SK-N-SH (cell line): ENCODE results near the gene HHLA2.

Experiments used
- CTCF ChIP-seq: fragments of 200-600 bp; sonication (generic); IDR thresholded peaks from 2 replicates; pipeline ENCODE4 v1.6.1; 2017; ENCODE audit warnings: antibody characterized with exemption, mild to moderate bottlenecking, moderate library complexity
- ELF1 ChIP-seq: IDR thresholded peaks from 2 replicates; pipeline ENCODE4 v1.4.0; 2012
- EP300 ChIP-seq, 2 experiments: IDR thresholded peaks; 2 replicates each; pipeline versions ENCODE4 v1.4.0 to v1.6.1; 2012; ENCODE audit warnings: borderline replicate concordance in 1 of 2, low read depth in 1 of 2, low read length in 1 of 2
- EZH2phosphoT487 ChIP-seq: fragments of 200-600 bp; sonication (generic); IDR thresholded peaks from 2 replicates; pipeline ENCODE4 v1.6.1; 2017; ENCODE audit warnings: low read depth, mixed run types, mild to moderate bottlenecking, antibody characterized with exemption, moderate library complexity, borderline replicate concordance
- FOSL2 ChIP-seq: IDR thresholded peaks from 2 replicates; pipeline ENCODE4 v1.4.0; 2012; ENCODE audit warnings: low read depth, mild to moderate bottlenecking, moderate library complexity, borderline replicate concordance
- GABPA ChIP-seq: IDR thresholded peaks from 2 replicates; pipeline ENCODE4 v1.4.0; 2012; ENCODE audit warnings: low read depth, mild to moderate bottlenecking
- POLR2AphosphoS5 ChIP-seq: IDR thresholded peaks from 2 replicates; pipeline ENCODE4 v1.6.1; 2012; ENCODE audit warnings: low read depth, low read length
- RAD21 ChIP-seq: IDR thresholded peaks from 2 replicates; pipeline ENCODE4 v1.6.1; 2012; ENCODE audit warnings: mild to moderate bottlenecking, low read length
- SMC3 ChIP-seq: IDR thresholded peaks from 2 replicates; pipeline ENCODE4 v1.6.1; 2012; ENCODE audit warnings: low read depth, low read length, improper control_type of control experiment
- TAF1 ChIP-seq: IDR thresholded peaks from 2 replicates; pipeline ENCODE4 v1.6.1; 2012; ENCODE audit warnings: low read depth, mild to moderate bottlenecking, low read length, moderate library complexity, borderline replicate concordance
- TCF12 ChIP-seq: IDR thresholded peaks from 2 replicates; pipeline ENCODE4 v1.4.0; 2012
- YY1 ChIP-seq: IDR thresholded peaks from 2 replicates; pipeline ENCODE4 v1.4.0; 2012; ENCODE audit warnings: low read depth, mild to moderate bottlenecking

DNA sequence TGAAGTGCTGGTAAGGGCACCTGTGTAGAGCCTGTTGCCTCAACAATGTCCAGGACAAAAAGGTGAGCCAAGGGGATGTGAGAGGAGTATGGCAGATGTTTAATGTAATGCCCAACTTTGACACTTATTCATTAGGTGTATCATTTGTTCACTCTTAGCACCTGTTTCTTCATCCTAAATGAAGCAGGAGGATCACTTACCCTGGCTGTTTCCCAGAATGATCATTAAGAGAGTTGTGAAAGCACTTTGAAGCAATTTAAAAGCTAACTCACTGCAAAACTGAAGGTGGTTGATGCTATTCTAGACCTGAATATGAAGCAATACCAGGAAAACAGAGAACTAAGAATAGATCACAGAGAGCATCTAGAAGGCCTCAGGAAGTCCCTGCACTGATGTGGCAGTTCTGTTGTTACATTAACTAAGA lies 3.4 kb upstream of the HHLA2 start:
- no peak for TF ChIP-seq RAD21
- no peak for TF ChIP-seq EP300 (IDR thresholded peaks at IDR 0.05; ENCODE audit: borderline replicate concordance in 1 of 2, low read depth in 1 of 2, low read length in 1 of 2)
- no peak for TF ChIP-seq EZH2phosphoT487
- TF ChIP-seq CTCF: no peak
- no peak for TF ChIP-seq POLR2AphosphoS5
- TF ChIP-seq SMC3: no peak
- no peak for TF ChIP-seq GABPA
- no peak for TF ChIP-seq TAF1
- no peak for TF ChIP-seq TCF12
- TF ChIP-seq YY1: no peak
- TF ChIP-seq ELF1: no peak
- no peak for TF ChIP-seq FOSL2
